ENCODE measurements around the gene FAM13A.
"Not testable (repeated sequence)": the region's sequence is repeated elsewhere in the genome, so short reads cannot be mapped to it uniquely, and the experiment has no call there.

The FAM13A gene

GRCh38 chr4:88892646-88893045 is 164.3 kb downstream of the FAM13A start:
- DNase-seq: no peak

- DNase-seq: no peak
These were observed 165.3 kb downstream of the FAM13A start for GRCh38 chr4:88891636-88892035.

DNA sequence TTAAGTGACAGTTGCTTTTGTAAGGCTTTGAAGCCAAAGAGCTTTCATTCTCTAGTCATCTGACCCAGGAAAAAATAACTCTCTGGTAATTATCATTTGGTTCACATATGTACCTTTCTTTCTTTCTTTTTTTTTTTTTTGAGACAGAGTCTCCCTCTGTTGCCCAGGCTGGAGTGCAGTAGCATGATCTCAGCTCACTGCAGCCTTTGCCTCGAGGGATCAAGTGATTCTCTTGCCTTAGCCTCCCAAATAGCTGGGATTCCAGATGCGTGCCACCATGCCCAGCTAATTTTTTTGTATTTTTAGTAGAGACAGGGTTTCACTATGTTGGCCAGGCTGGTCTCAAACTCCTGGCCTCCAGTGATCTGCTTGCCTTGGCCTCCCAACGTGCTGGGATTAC is 169.6 kb downstream of the FAM13A start:
- DNase-seq: not testable (repeated sequence)

GRCh38 chr4:88881227-88881569 is 175.8 kb downstream of the FAM13A start:
- DNase-seq: no peak

DNA sequence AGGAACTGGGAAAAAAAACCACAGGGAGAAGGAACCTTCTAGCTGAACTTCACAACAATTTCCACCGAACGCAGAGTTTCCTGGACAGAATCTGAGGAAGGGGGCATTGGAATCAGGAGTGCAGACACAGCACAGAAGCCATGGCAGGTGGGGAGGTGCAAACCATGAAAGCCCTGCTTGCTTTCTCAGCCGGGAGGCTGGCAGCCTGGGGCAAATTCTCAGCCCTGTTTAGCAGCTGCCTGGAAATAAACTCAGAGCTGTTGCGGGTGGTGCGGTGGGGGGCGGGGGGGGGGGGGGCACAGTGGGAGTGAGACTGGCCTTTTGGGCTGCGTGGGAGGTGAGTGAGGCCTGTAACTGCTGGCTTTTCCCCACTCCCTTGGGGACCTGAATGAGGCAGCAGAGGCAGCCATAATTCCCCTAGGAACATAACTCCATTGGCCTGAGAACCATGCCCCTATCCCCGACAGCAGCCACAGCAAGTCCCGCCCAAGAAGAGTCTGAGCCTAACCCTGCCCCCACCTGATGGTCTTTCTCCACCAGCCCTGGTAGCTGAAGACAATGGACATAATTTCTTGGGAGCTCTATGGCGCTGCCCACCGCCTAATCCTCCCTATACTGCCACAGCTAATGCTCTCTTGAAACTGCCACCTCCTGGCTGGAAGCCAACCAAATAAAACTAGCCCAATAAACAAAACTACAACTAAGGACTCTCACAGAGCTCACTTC is 176.3 kb downstream of the FAM13A start:
- DNase-seq: peak; percentile 66

- DNase-seq: no peak
These were observed 177.0 kb downstream of the FAM13A start for GRCh38 chr4:88879991-88880390.

GRCh38 chr4:88878642-88879041 is 178.3 kb downstream of the FAM13A start:
- no peak for DNase-seq

GRCh38 chr4:88870428-88870827 is 186.6 kb downstream of the FAM13A start:
- DNase-seq: no peak

- no peak for DNase-seq
These were observed 188.5 kb downstream of the FAM13A start for GRCh38 chr4:88868510-88868909.

- DNase-seq: peak; percentile 96
These were observed 190.0 kb downstream of the FAM13A start for GRCh38 chr4:88866862-88867550.

GRCh38 chr4:88865466-88865865 is 191.5 kb downstream of the FAM13A start:
- no peak for DNase-seq

DNA sequence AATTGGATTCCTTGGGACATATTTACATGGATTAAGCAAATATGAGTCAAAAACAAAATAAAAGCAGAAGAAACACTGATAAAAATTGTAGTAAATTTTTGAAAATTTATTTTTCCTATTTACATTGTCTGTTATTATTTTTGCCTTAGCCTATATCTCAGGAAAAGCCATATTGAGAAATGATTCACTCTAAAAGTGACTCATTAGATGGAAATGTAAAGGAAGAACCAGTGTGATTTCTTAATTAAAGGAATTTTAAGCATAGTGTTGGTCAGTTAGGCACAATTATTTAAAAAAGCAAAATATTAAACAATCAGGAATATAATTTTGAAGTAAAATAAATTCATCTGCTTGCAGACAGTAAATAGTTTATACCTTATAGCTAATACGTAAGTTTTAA is 191.9 kb downstream of the FAM13A start:
- no peak for DNase-seq

- no peak for DNase-seq
These were observed 196.4 kb downstream of the FAM13A start for GRCh38 chr4:88860586-88860985.

DNA sequence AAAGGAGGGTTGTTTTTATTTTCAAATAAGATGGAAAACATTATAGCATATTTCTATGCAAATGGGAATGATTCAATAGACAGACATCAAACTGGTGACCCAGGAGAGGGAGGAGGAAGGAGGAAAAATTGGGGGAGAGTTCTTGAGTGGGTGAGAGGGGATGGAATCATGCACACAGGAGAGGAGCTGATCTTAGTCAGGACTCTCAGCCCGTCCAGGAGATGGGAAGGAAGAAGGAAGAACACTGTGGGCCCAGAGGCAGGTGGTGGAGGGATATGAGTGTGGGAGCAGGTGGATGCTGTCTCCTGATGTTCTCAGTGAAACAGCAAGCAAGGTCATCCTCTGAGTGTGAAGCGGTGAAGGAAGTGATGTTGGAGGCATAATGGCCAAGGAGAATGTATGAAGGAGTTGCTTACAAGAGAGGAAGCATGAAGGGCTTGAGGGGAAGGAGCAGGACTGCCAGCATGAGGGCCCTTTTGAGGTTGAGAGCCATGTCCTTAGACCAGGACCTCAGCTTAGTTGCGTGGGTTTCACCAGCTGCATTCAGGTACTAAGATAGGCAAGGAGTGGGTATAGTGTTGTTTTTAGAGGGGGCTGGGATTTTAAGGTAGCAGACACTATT is 197.7 kb downstream of the FAM13A start:
- DNase-seq: no peak

DNA sequence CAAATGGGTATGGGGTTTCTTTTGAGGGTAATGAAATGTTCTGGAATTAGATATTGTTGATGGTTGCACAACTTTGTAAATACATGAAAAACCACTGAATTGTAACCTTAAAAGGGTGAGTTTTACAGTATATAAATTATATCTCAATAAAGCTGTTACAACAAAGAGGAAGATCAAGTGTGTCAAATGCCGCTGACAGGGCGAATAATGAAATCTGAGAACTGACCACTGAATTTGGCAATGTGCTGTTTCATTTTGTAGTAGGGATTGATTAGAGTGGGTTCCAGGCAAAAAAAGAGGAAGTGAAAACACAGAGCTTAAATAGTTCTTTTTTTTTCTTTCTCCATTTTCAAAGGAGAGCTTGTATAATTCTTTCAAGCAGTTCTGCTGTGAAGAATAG is 198.2 kb downstream of the FAM13A start:
- DNase-seq: no peak

GRCh38 chr4:88857588-88857987 is 199.4 kb downstream of the FAM13A start:
- no peak for DNase-seq

DNA sequence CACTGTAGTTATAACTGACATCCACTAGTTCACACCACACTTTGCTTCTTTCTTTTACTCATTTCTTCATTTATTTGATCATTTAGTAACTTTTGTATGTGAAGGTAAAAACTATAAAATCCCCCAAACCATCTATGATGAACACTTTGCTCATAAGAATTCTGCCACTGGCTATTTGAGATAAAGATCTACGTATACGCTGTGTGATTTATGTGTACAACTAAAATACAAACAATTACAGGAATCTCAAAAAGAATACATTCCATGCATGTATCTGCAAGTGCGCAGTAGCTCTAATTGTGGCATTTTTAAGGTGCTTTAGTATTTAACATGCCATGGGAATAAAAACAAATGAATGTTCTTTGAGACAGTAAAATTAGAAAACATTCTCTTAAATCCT is 202.5 kb downstream of the FAM13A start:
- DNase-seq: no peak

DNA sequence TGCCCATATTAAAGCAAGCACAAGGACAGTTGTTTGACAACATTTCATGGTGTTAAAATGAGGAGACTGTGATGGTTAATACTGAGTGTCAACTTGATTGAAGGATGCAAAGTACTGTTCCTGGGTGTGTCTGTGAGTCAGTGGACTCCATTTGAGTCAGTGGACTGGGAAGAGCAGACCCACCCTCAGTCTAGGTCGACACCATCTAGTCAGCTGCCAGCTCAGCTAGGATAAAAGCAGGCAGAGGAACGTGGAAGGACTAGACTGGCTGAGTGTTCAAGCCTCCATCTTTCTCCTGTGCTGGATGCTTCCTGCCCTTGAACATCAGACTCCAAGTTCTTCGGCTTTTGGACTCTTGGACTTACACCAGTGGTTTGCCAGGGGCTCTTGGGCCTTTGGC is 203.4 kb downstream of the FAM13A start:
- not testable (repeated sequence) for DNase-seq

- DNase-seq: no peak
These were observed 210.7 kb downstream of the FAM13A start for GRCh38 chr4:88846206-88846790.

DNA sequence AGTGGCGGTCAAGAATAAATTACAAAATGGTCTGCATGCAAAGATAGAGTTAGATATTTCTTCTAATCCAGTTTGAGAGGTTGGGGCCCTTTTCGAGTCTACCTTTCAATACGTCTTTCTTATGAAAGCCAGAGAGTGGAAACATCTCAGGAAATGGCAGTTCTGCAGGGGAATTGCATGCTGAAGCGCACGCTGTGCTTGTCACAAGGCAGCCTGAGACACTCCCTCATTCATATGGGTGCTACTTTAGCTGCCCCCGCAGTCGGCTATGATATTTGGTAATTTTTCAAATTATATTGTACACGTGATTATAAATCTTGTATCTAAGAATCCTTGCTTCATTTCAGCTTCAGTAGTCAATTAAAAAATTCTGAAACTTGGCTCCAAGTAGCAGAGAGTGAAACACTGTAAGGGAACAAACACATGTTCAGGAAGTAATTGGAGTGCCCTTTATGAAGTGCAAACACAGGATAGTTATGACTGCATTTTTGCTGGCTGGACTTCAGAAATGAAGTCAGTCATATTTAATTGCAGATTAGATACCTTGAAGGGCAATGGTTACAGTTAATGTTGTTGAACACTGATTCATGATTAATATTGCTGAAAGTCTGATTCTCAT is 213.8 kb downstream of the FAM13A start:
- peak; percentile 54 for DNase-seq

- no peak for DNase-seq
These were observed 215.3 kb downstream of the FAM13A start for GRCh38 chr4:88841635-88842034.

GRCh38 chr4:88836216-88836615 is 220.8 kb downstream of the FAM13A start:
- no peak for DNase-seq

- no peak for DNase-seq
These were observed 226.0 kb downstream of the FAM13A start for GRCh38 chr4:88831031-88831430.

DNA sequence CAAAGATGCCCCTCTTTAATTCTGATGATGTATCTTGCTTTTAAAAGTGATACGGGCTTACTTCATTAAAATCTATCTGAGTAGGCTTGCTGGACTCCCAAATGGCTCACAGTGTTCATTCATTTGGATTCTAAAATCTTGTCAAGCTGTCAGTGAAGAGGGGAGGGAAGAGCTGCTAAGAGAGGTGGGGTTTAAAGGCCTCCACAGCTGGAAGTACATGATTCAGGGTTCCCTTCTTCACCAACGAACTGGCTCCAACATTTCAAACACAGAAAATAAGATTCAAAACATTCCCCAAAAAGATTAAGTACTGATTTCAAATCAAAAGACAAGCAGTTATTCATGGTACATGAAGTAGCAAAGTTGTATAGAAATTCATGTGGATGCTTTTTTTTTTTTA is 226.4 kb downstream of the FAM13A start:
- no peak for DNase-seq
